Measurements from ENCODE around the gene MPC1.
"Not testable (repeated sequence)": the region's sequence is repeated elsewhere in the genome, so short reads cannot be mapped to it uniquely, and the experiment has no call there.

The MPC1 gene

GRCh38 chr6:166397849-166398248, 15.1 kb upstream of the MPC1 start:
- ATAC-seq (ENCODE audit: low read depth) (no peak), DNase-seq (ENCODE audit: low spot score in 2 of 2) (no peak)
- H3K36me3 Mint-ChIP-seq, result no peaks in the 10 kb centered on the region
- H3K4me3 Mint-ChIP-seq, result no peak overlapping the region
- peaks cover 2% of the 10 kb centered on the region for H3K4me1 Mint-ChIP-seq
- no peak overlapping the region for H3K27ac Mint-ChIP-seq
- peaks cover 13% of the 10 kb centered on the region for H3K27me3 Mint-ChIP-seq
- H3K9me3 Mint-ChIP-seq, result peaks cover 1% of the 10 kb centered on the region

GRCh38 chr6:166395778-166396177, 13.0 kb upstream of the MPC1 start:
- H3K4me3 Mint-ChIP-seq, result no peak overlapping the region
- DNase-seq (ENCODE audit: low spot score in 2 of 2) (no peak), ATAC-seq (ENCODE audit: low read depth) (no peak)
- H3K9me3 Mint-ChIP-seq, result peaks cover 1% of the 10 kb centered on the region
- peaks cover 13% of the 10 kb centered on the region for H3K27me3 Mint-ChIP-seq
- H3K36me3 Mint-ChIP-seq, result no peaks in the 10 kb centered on the region
- no peak overlapping the region for H3K27ac Mint-ChIP-seq
- no peaks in the 10 kb centered on the region for H3K4me1 Mint-ChIP-seq

GRCh38 chr6:166395351-166395750, 12.6 kb upstream of the MPC1 start:
- ATAC-seq (ENCODE audit: low read depth) (no peak), DNase-seq (ENCODE audit: low spot score in 2 of 2) (no peak)
- Mint-ChIP-seq H3K4me3 (no peak overlapping the region), H3K27ac (no peak overlapping the region), H3K36me3 (no peaks in the 10 kb centered on the region), H3K9me3 (peaks cover 1% of the 10 kb centered on the region), H3K27me3 (peaks cover 13% of the 10 kb centered on the region), H3K4me1 (no peaks in the 10 kb centered on the region)

- Mint-ChIP-seq H3K4me1 (no peaks in the 10 kb centered on the region), H3K4me3 (no peak overlapping the region), H3K27me3 (peaks cover 12% of the 10 kb centered on the region), H3K27ac (no peak overlapping the region), H3K36me3 (no peaks in the 10 kb centered on the region), H3K9me3 (peaks cover 1% of the 10 kb centered on the region)
- ATAC-seq (ENCODE audit: low read depth), result no peak
- no peak for DNase-seq (ENCODE audit: low spot score in 2 of 2)
Observed at GRCh38 chr6:166394036-166394892, 11.5 kb upstream of the MPC1 start.

GRCh38 chr6:166393535-166393823, 10.7 kb upstream of the MPC1 start:
- no peak for ATAC-seq (ENCODE audit: low read depth)
- DNase-seq (ENCODE audit: low spot score in 2 of 2), result no peak
- H3K4me3 Mint-ChIP-seq, result no peak overlapping the region

GRCh38 chr6:166392755-166393534, 10.2 kb upstream of the MPC1 start:
- H3K36me3 Mint-ChIP-seq; H3K27me3 Mint-ChIP-seq; DNase-seq (ENCODE audit: low spot score in 2 of 2); H3K9me3 Mint-ChIP-seq; H3K4me3 Mint-ChIP-seq; H3K27ac Mint-ChIP-seq; ATAC-seq (ENCODE audit: low read depth); H3K4me1 Mint-ChIP-seq: not testable (repeated sequence)

More at GRCh38 chr6:166393535-166393823, 10.7 kb upstream of the MPC1 start:
- H3K9me3 Mint-ChIP-seq, result peaks cover 1% of the 10 kb centered on the region
- H3K27me3 Mint-ChIP-seq, result peaks cover 9% of the 10 kb centered on the region
- no peaks in the 10 kb centered on the region for H3K4me1 Mint-ChIP-seq
- H3K36me3 Mint-ChIP-seq, result no peaks in the 10 kb centered on the region
- no peak overlapping the region for H3K27ac Mint-ChIP-seq

DNA sequence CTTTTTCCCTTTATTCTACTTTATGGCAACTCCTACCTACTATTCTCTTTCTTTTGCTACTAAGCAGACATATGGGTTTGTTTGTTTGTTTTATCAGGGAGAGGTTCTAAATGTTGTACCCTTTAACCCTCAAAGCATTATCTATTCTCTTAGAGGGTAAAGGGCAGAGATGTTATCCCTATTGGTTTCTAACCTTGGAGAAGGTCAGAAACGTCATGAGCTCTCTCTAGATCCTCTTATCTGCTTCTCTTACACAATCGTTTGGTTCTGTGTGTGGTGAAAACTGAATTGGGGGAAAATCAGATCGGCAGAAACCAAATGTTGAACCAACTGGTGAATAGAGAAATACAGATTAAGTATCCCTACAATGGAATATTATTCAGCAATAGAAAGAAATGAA, 6.4 kb upstream of the MPC1 start:
- Mint-ChIP-seq H3K27ac (no peak overlapping the region), H3K9me3 (no peaks in the 10 kb centered on the region), H3K4me3 (no peak overlapping the region), H3K36me3 (no peaks in the 10 kb centered on the region), H3K27me3 (peaks cover 1% of the 10 kb centered on the region), H3K4me1 (no peaks in the 10 kb centered on the region)
- DNase-seq (ENCODE audit: low spot score in 2 of 2) (no peak), ATAC-seq (ENCODE audit: low read depth) (no peak)

GRCh38 chr6:166388290-166389004, 5.7 kb upstream of the MPC1 start:
- no peak for ATAC-seq (ENCODE audit: low read depth)
- no peak for DNase-seq (ENCODE audit: low spot score in 2 of 2)
- Mint-ChIP-seq H3K27me3 (peaks cover 1% of the 10 kb centered on the region), H3K4me3 (no peak overlapping the region), H3K36me3 (no peaks in the 10 kb centered on the region), H3K9me3 (no peaks in the 10 kb centered on the region), H3K27ac (no peak overlapping the region), H3K4me1 (no peaks in the 10 kb centered on the region)

GRCh38 chr6:166387642-166388289, 5.0 kb upstream of the MPC1 start:
- no peak for DNase-seq (ENCODE audit: low spot score in 2 of 2)
- H3K27me3 Mint-ChIP-seq, result peaks cover 1% of the 10 kb centered on the region
- H3K27ac Mint-ChIP-seq, result no peak overlapping the region
- H3K36me3 Mint-ChIP-seq, result no peaks in the 10 kb centered on the region
- H3K4me3 Mint-ChIP-seq, result no peak overlapping the region
- no peaks in the 10 kb centered on the region for H3K9me3 Mint-ChIP-seq
- H3K4me1 Mint-ChIP-seq, result no peaks in the 10 kb centered on the region
- no peak for ATAC-seq (ENCODE audit: low read depth)

- H3K4me3 Mint-ChIP-seq; H3K4me1 Mint-ChIP-seq; DNase-seq (ENCODE audit: low spot score in 2 of 2); ATAC-seq (ENCODE audit: low read depth); H3K27me3 Mint-ChIP-seq; H3K36me3 Mint-ChIP-seq; H3K9me3 Mint-ChIP-seq; H3K27ac Mint-ChIP-seq: not testable (repeated sequence)
Observed at GRCh38 chr6:166387098-166387497, 4.4 kb upstream of the MPC1 start.

GRCh38 chr6:166386111-166386510, 3.4 kb upstream of the MPC1 start:
- no peak for ATAC-seq (ENCODE audit: low read depth)
- Mint-ChIP-seq H3K27ac (no peak overlapping the region), H3K27me3 (peaks cover 1% of the 10 kb centered on the region), H3K36me3 (no peaks in the 10 kb centered on the region), H3K9me3 (no peaks in the 10 kb centered on the region), H3K4me3 (no peak overlapping the region), H3K4me1 (peaks cover 3% of the 10 kb centered on the region)
- no peak for DNase-seq (ENCODE audit: low spot score in 2 of 2)

DNA sequence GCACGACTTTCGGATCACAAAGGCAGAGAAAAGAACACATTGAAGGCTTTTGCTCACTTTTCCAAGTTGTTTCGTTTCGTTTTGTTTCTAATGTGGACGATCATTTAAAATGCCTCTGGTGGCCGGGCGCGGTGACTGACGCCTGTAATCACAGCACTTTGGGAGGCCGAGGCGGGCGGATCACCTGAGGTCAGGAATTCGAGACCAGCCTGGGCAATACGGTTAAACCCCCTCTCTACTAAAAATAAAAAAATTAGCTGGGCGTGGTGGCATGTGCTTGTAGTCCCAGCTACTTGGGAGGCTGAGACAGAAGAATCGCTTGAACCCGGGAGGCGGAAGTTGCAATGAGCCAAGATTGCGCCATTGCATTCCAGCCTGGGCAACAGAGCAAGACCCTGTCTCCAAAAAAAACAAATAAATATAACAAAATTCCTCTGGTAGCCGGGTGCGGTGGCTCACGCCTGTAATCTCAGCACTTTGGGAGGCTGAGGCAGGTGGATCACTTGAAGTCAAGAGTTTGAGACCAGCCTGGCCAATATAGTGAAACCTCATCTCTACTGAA, 1.1 kb upstream of the MPC1 start:
- H3K9me3 Mint-ChIP-seq; H3K27me3 Mint-ChIP-seq; H3K36me3 Mint-ChIP-seq; ATAC-seq (ENCODE audit: low read depth); H3K4me1 Mint-ChIP-seq: not testable (repeated sequence)
- Mint-ChIP-seq H3K4me3 (peak overlapping the region; percentile 87), H3K27ac (peak overlapping the region; percentile 78)
- DNase-seq (ENCODE audit: low spot score in 2 of 2), result peak; percentile 18 to 26

DNA sequence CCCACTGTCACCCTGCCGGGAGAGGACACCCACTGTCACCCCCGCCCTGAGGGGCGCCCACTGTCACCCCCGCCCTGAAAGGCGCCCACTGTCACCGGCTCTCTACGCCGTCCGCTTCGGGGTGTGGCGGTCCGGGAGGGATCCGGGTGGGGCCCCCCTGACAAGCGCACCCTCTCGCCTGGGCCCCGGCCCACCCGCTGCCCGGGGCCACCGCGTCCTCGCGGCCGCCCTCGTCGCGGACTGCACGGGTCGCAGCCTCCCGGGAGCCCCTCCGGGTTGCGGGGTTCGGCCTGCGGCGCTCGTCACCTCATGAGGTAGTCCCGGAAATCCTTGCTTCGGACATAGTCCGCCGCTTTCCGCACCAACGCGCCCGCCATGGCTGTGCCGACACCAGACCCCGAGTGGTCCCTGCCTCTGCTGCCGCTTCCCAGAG, 224 bp downstream of the MPC1 start:
- peak; percentile 2 for ATAC-seq (ENCODE audit: low read depth)

More for the DNA sequence above, 224 bp downstream of the MPC1 start:
- no peaks in the 10 kb centered on the region for H3K27me3 Mint-ChIP-seq
- H3K27ac Mint-ChIP-seq, result peak overlapping the region; percentile 54
- H3K4me1 Mint-ChIP-seq, result peaks cover 3% of the 10 kb centered on the region
- no peaks in the 10 kb centered on the region for H3K9me3 Mint-ChIP-seq
- H3K4me3 Mint-ChIP-seq, result peak overlapping the region; percentile 90
- no peak for DNase-seq (ENCODE audit: low spot score in 2 of 2)
- no peaks in the 10 kb centered on the region for H3K36me3 Mint-ChIP-seq

All from memory B cell (primary cell).